ENCODE data around the gene AP1M1.

- TF ChIP-seq CTCF (conservative IDR thresholded peaks at IDR 0.05 in 1 of 2, IDR thresholded peaks at IDR 0.05 in 1 of 2; ENCODE audit: low read depth in 1 of 2, low read length in 2 of 2) (no peak), EZH2 (IDR thresholded peaks at IDR 0.05; ENCODE audit: low read length, missing control alignments) (no peak)
Observed at GRCh38 chr19:16202320-16203255, 4.9 kb downstream of the AP1M1 start.

All from fibroblast of lung (primary cell).